Caco-2 (cell line): ENCODE data around the gene LCAT. TPM values are rescaled to one million over a fixed set of nuclear protein-coding genes. Genes with fewer than 3 reads are reported as not detected.

Source experiments
- BruUV-seq: library from RNA; stranded (reverse); fragments of 400-500 nt; replicated peaks from 2 replicates; lab custom pipeline; 2021; lab: Mats Ljungman, UMichigan
- CTCF ChIA-PET: fragments of 300-600 bp; sonication (Branson Sonifier 250); formaldehyde crosslinking; loops from one replicate; lab custom pipeline; 2022; ENCODE audit warnings: antibody characterized with exemption; lab: Charles Lee
- POLR2A ChIA-PET: fragments of 300-600 bp; sonication (Branson Sonifier 250); formaldehyde crosslinking; loops from one replicate; lab custom pipeline; 2022; ENCODE audit warnings: antibody characterized with exemption; lab: Charles Lee
- DNase-seq, 2 experiments: peaks; one replicate each; pipeline versions ENCODE4 v3.0.0 to v3.0.0-alpha.2; 2020 to 2022
- H3K27me3 ChIP-seq: replicated peaks from 2 replicates; pipeline ENCODE4 v1.6.0; 2011; ENCODE audit warnings: low read length; ENCODE audit not compliant: control insufficient read depth, insufficient read depth
- H3K36me3 ChIP-seq: 2 replicates; pipeline ENCODE4 v1.5.1; 2011; ENCODE audit warnings: low read length; ENCODE audit not compliant: control insufficient read depth, insufficient read depth
- H3K4me1 ChIP-seq: fragments of 250-450 bp; sonication (Bioruptor Pico); 2 replicates; pipeline ENCODE4 v1.5.1; 2020; ENCODE audit warnings: mild to moderate bottlenecking
- H3K4me3 ChIP-seq: 2 replicates; pipeline ENCODE4 v1.5.1; 2011; ENCODE audit warnings: low read depth, mild to moderate bottlenecking, control low read depth, low read length
- H3K9me3 ChIP-seq: fragments of 250-450 bp; sonication (Bioruptor Pico); 2 replicates; pipeline ENCODE4 v1.5.1; 2020; ENCODE audit warnings: mild to moderate bottlenecking, moderate library complexity
- H3K27ac Mint-ChIP-seq: one replicate; pipeline ENCODE4 v1.8.0; 2022; ENCODE audit warnings: mixed read lengths; ENCODE audit not compliant: unreplicated experiment
- H3K27me3 Mint-ChIP-seq: one replicate; pipeline ENCODE4 v1.8.0; 2022; ENCODE audit warnings: mixed read lengths; ENCODE audit not compliant: insufficient read depth, unreplicated experiment
- H3K36me3 Mint-ChIP-seq: one replicate; pipeline ENCODE4 v1.8.0; 2022; ENCODE audit warnings: mild to moderate bottlenecking, mixed read lengths; ENCODE audit not compliant: insufficient read depth, unreplicated experiment
- H3K4me1 Mint-ChIP-seq: one replicate; pipeline ENCODE4 v1.8.0; 2022; ENCODE audit warnings: low read depth, mixed read lengths; ENCODE audit not compliant: unreplicated experiment
- H3K4me3 Mint-ChIP-seq: one replicate; pipeline ENCODE4 v1.8.0; 2022; ENCODE audit warnings: mild to moderate bottlenecking, moderate library complexity, mixed read lengths; ENCODE audit not compliant: unreplicated experiment
- H3K9me3 Mint-ChIP-seq: one replicate; pipeline ENCODE4 v1.8.0; 2022; ENCODE audit warnings: mixed read lengths; ENCODE audit not compliant: unreplicated experiment
- intact Hi-C: fragments of 100-400 bp; cut with micrococcal nuclease; formaldehyde crosslinking; loops from one replicate; pipeline ENCODE4 v1.10.0; 2022; ENCODE audit not compliant: unreplicated experiment
- total RNA-seq: library from RNA; stranded (reverse); gene quantifications from 2 replicates; pipeline ENCODE4 v1.2.3, GENCODE V29; 2022
- TF ChIP-seq, protein P1 (sequence below), 2 experiments: fragments of 200-600 bp in 1 of 2; IDR thresholded peaks; 1 replicate in 1 of 2; 2 replicates in 1 of 2; pipeline versions ENCODE4 v1.5.1 to v1.8.0; 2011 to 2022; ENCODE audit warnings: antibody characterized with exemption in 1 of 2, control low read depth in 1 of 2, inconsistent platforms in 1 of 2, low read depth in 1 of 2, low read length in 1 of 2, mild to moderate bottlenecking in 1 of 2, moderate library complexity in 1 of 2; ENCODE audit not compliant: insufficient read depth in 1 of 2, severe bottlenecking in 1 of 2, unreplicated experiment in 1 of 2

Gene LCAT
- total RNA-seq, 1 experiment from 2014 or later = 33.3 TPM

DNA sequence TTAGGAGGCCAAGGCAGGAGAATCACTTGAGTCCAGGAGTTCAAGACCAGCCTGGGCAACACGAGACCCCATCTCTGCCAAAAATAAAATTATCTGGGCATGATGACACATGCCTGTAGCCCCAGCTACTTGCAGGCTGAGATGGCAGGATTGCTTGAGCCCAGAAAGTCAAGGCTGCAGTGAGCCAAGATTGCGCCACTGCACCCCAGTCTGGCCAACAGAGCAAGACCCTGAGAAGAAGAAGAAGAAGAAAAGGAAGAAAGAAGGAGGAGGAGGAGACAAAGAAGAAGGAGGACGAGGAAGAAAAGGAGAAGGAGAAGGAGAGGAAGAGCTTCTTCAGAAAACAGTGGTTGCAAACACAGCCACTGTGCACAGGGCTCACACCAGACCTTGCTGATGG is 44.8 kb upstream of the LCAT start:
- Mint-ChIP-seq H3K27me3 (no peaks in the 10 kb centered on the region), H3K27ac (no peak overlapping the region), H3K36me3 (no peaks in the 10 kb centered on the region), H3K4me1 (peaks cover 5% of the 10 kb centered on the region), H3K4me3 (no peak overlapping the region), H3K9me3 (no peaks in the 10 kb centered on the region)
- peaks cover 7% of the 10 kb centered on the region for H3K4me1 ChIP-seq
- POLR2A ChIA-PET = no interaction called here
- no peaks in the 10 kb centered on the region for H3K36me3 ChIP-seq
- H3K9me3 ChIP-seq = no peaks in the 10 kb centered on the region
- no peak overlapping the region for H3K4me3 ChIP-seq
- CTCF ChIA-PET = interaction anchor here (0.6 kb wide), 2 partner anchors 73 to 155 kb away, joined by 4 to 8 read pairs; no protein-coding TSS in a partner anchor
- DNase-seq = no peak
- intact Hi-C loops = no loop called here
- TF ChIP-seq, protein P1, sequence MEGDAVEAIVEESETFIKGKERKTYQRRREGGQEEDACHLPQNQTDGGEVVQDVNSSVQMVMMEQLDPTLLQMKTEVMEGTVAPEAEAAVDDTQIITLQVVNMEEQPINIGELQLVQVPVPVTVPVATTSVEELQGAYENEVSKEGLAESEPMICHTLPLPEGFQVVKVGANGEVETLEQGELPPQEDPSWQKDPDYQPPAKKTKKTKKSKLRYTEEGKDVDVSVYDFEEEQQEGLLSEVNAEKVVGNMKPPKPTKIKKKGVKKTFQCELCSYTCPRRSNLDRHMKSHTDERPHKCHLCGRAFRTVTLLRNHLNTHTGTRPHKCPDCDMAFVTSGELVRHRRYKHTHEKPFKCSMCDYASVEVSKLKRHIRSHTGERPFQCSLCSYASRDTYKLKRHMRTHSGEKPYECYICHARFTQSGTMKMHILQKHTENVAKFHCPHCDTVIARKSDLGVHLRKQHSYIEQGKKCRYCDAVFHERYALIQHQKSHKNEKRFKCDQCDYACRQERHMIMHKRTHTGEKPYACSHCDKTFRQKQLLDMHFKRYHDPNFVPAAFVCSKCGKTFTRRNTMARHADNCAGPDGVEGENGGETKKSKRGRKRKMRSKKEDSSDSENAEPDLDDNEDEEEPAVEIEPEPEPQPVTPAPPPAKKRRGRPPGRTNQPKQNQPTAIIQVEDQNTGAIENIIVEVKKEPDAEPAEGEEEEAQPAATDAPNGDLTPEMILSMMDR (IDR thresholded peaks at IDR 0.05; ENCODE audit: insufficient read depth in 1 of 2, low read depth in 1 of 2, low read length in 1 of 2, severe bottlenecking in 1 of 2, unreplicated experiment in 1 of 2) = no peak
- no TSS peak for BruUV-seq
- no peaks in the 10 kb centered on the region for H3K27me3 ChIP-seq

DNA sequence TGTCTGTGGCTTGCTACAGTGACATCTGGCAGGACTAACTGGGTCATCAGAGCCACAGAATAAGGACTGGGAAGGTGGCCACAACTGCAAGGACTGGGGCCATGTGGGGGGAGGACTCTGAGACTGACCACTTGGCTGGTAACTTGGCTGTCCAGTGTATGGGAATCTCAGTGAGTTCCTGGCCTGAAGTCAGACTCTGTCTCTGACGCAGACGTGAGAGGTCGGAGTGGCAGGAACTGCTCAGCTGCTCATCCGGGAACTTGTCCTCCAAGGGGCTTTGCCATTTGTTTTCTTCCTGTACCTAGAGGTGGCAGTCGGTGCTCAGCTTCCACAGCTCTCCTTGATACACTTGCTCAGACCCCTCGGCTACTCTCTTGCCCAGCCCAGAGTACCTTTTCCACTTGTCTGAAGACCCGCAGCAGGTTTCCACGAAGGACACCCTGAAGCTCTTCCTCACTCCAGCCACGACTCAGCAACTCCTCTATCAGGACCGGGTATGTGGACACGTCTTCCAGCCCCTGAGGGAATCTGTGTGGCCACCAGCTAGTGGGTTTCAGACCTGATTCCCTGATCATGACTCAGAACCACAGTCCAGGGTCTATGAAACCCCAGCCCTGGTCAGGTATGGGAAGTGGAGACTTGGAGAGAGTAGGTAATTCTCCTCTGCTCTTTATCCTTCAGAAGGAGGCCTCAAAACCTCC is 43.7 kb upstream of the LCAT start:
- H3K36me3 Mint-ChIP-seq = no peaks in the 10 kb centered on the region
- H3K4me1 Mint-ChIP-seq = peaks cover 5% of the 10 kb centered on the region
- Histone ChIP-seq H3K36me3 (no peaks in the 10 kb centered on the region), H3K4me1 (peaks cover 4% of the 10 kb centered on the region; the same call in 1 of the 2 replicates), H3K27me3 (no peaks in the 10 kb centered on the region), H3K9me3 (no peaks in the 10 kb centered on the region), H3K4me3 (no peak overlapping the region)
- no peaks in the 10 kb centered on the region for H3K27me3 Mint-ChIP-seq
- intact Hi-C loops = no loop called here
- POLR2A ChIA-PET = no interaction called here
- BruUV-seq = no TSS peak
- no peak overlapping the region for H3K4me3 Mint-ChIP-seq
- CTCF ChIA-PET = no interaction called here
- no peaks in the 10 kb centered on the region for H3K9me3 Mint-ChIP-seq
- DNase-seq = no peak
- no peak overlapping the region for H3K27ac Mint-ChIP-seq
- TF ChIP-seq, protein P1 (IDR thresholded peaks at IDR 0.05; ENCODE audit: insufficient read depth in 1 of 2, low read depth in 1 of 2, low read length in 1 of 2, severe bottlenecking in 1 of 2, unreplicated experiment in 1 of 2) = no peak

DNA sequence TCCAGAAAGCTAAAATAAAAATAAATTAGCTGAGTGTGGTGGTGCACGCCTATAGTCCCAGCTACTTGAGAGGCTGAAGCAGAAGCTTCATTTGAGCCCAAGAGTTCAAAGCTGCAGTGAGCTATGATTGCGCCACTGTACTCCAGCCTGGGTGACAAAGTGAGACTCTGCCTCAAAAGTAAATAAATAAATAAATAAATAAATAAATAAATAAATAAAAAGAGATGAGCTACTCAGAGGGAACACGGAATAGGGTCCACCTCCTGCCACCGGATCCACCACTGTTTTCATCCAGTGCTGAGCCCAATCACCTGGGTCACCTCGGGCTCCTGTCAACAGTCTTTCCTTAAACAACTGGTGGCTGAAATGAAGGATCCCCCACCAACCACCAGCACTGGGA is 43.0 kb upstream of the LCAT start:
- no peak overlapping the region for H3K4me3 Mint-ChIP-seq
- Histone ChIP-seq H3K4me1 (peaks cover 4% of the 10 kb centered on the region; the same call in 1 of the 2 replicates), H3K4me3 (no peak overlapping the region), H3K9me3 (no peaks in the 10 kb centered on the region), H3K36me3 (no peaks in the 10 kb centered on the region), H3K27me3 (no peaks in the 10 kb centered on the region)
- H3K36me3 Mint-ChIP-seq = no peaks in the 10 kb centered on the region
- POLR2A ChIA-PET = no interaction called here
- DNase-seq = no peak
- no peaks in the 10 kb centered on the region for H3K27me3 Mint-ChIP-seq
- TF ChIP-seq, protein P1 (IDR thresholded peaks at IDR 0.05; ENCODE audit: insufficient read depth in 1 of 2, low read depth in 1 of 2, low read length in 1 of 2, severe bottlenecking in 1 of 2, unreplicated experiment in 1 of 2) = no peak
- intact Hi-C loops = no loop called here
- no peak overlapping the region for H3K27ac Mint-ChIP-seq
- H3K9me3 Mint-ChIP-seq = no peaks in the 10 kb centered on the region
- H3K4me1 Mint-ChIP-seq = peaks cover 5% of the 10 kb centered on the region
- CTCF ChIA-PET = no interaction called here
- BruUV-seq = no TSS peak
